IMR-90 (cell line): ENCODE results near the gene SAMD5. TPM values are rescaled to one million over a fixed set of nuclear protein-coding genes. Genes with fewer than 3 reads are reported as not detected.

Experiments
- ATAC-seq: fragments of 200-7000 bp; cut with Tn5 transposase; 2 replicates; pipeline ENCODE4 v1.9.1; 2020; ENCODE audit warnings: low read depth, mild to moderate bottlenecking, moderate library complexity
- BruUV-seq: library from RNA; stranded (reverse); fragments of 400-500 nt; replicated peaks from 2 replicates; lab custom pipeline; 2021; lab: Mats Ljungman, UMichigan
- CTCF ChIA-PET: fragments of 300-600 bp; formaldehyde crosslinking; extraction: SDS; loops from one replicate; lab custom pipeline; 2021; ENCODE audit warnings: antibody characterized with exemption; lab: Yijun Ruan, JAX
- POLR2A ChIA-PET: fragments of 300-600 bp; sonication (Branson Sonifier 250); formaldehyde crosslinking; loops from one replicate; lab custom pipeline; 2022; ENCODE audit warnings: antibody characterized with exemption; ENCODE audit not compliant: unreplicated experiment; lab: Charles Lee
- DNase-seq: peaks from one replicate; pipeline ENCODE4 v3.0.0; 2013
- H2AFZ ChIP-seq: replicated peaks from 2 replicates; pipeline ENCODE3; 2013; ENCODE audit warnings: low read length, mild to moderate bottlenecking; ENCODE audit not compliant: poor library complexity
- H2AK5ac ChIP-seq: 2 replicates; pipeline ENCODE4 v1.6.1; 2013; ENCODE audit warnings: low read depth, low read length, inconsistent platforms
- H2AK9ac ChIP-seq: replicated peaks from 2 replicates; pipeline ENCODE3; 2013; ENCODE audit warnings: mild to moderate bottlenecking, low read depth, low read length, moderate library complexity; ENCODE audit not compliant: poor library complexity
- H2BK120ac ChIP-seq: 2 replicates; pipeline ENCODE4 v1.6.1; 2013; ENCODE audit warnings: low read depth, low read length, inconsistent platforms
- H2BK15ac ChIP-seq: 3 replicates; pipeline ENCODE4 v1.6.1; 2013; ENCODE audit warnings: low read depth, low read length, inconsistent platforms
- H2BK20ac ChIP-seq: 2 replicates; pipeline ENCODE4 v1.6.1; 2013; ENCODE audit warnings: low read depth, mild to moderate bottlenecking, inconsistent platforms, low read length, moderate library complexity
- H2BK5ac ChIP-seq: 2 replicates; pipeline ENCODE4 v1.6.1; 2013; ENCODE audit warnings: mild to moderate bottlenecking, low read depth, low read length, inconsistent platforms; ENCODE audit not compliant: poor library complexity, severe bottlenecking
- H3K14ac ChIP-seq: replicated peaks from 2 replicates; pipeline ENCODE4 v1.6.1; 2013; ENCODE audit warnings: low read depth, low read length, inconsistent platforms
- H3K18ac ChIP-seq: 2 replicates; pipeline ENCODE4 v1.6.1; 2013; ENCODE audit warnings: low read depth, low read length, control low read depth
- H3K23ac ChIP-seq: 2 replicates; pipeline ENCODE4 v1.6.1; 2013; ENCODE audit warnings: low read depth, low read length, inconsistent platforms
- H3K27ac ChIP-seq: 2 replicates; pipeline ENCODE4 v1.5.1; 2013; ENCODE audit warnings: mild to moderate bottlenecking, control low read depth, low read length; ENCODE audit not compliant: insufficient read depth
- H3K27me3 ChIP-seq: 2 replicates; pipeline ENCODE4 v1.6.1; 2013; ENCODE audit warnings: low read length; ENCODE audit not compliant: control insufficient read depth, insufficient read depth
- H3K36me3 ChIP-seq: 2 replicates; pipeline ENCODE4 v1.6.1; 2013; ENCODE audit warnings: low read length, mixed read lengths; ENCODE audit not compliant: control insufficient read depth, insufficient read depth
- H3K4ac ChIP-seq: 2 replicates; pipeline ENCODE4 v1.6.1; 2013; ENCODE audit warnings: low read depth, low read length, inconsistent platforms
- H3K4me1 ChIP-seq: 2 replicates; pipeline ENCODE4 v1.6.1; 2013; ENCODE audit warnings: low read length, mixed read lengths; ENCODE audit not compliant: control insufficient read depth, insufficient read depth
- H3K4me2 ChIP-seq: 2 replicates; pipeline ENCODE4 v1.6.1; 2013; ENCODE audit warnings: low read depth, mild to moderate bottlenecking, control low read depth, low read length, moderate library complexity
- H3K4me3 ChIP-seq: 2 replicates; pipeline ENCODE4 v1.5.1; 2013; ENCODE audit warnings: low read depth, mild to moderate bottlenecking, control low read depth, low read length, moderate library complexity; ENCODE audit not compliant: insufficient read depth
- H3K56ac ChIP-seq: 2 replicates; pipeline ENCODE4 v1.6.1; 2013; ENCODE audit warnings: low read length, inconsistent platforms; ENCODE audit not compliant: insufficient read depth; ENCODE audit errors: extremely low read depth
- H3K79me1 ChIP-seq, 2 experiments: 2 replicates each; pipeline ENCODE4 v1.6.1; 2013; ENCODE audit warnings: low read length in 2 of 2, inconsistent platforms in 1 of 2, low read depth in 1 of 2
- H3K9ac ChIP-seq: 2 replicates; pipeline ENCODE4 v1.6.1; 2013; ENCODE audit warnings: low read depth, low read length, control low read depth
- H3K9me1 ChIP-seq: 2 replicates; pipeline ENCODE4 v1.6.1; 2013; ENCODE audit warnings: low read length, inconsistent platforms; ENCODE audit not compliant: insufficient read depth
- H3K9me3 ChIP-seq: 2 replicates; pipeline ENCODE4 v1.6.1; 2013; ENCODE audit warnings: low read length; ENCODE audit not compliant: control insufficient read depth, insufficient read depth
- H4K20me1 ChIP-seq: 2 replicates; pipeline ENCODE4 v1.6.1; 2013; ENCODE audit warnings: low read length, inconsistent platforms; ENCODE audit not compliant: insufficient read depth
- H4K5ac ChIP-seq: 2 replicates; pipeline ENCODE4 v1.6.1; 2013; ENCODE audit warnings: mild to moderate bottlenecking, low read depth, low read length, control low read depth
- H4K8ac ChIP-seq, 2 experiments: 2 replicates each; pipeline ENCODE4 v1.6.1; 2013; ENCODE audit warnings: low read depth in 2 of 2, low read length in 2 of 2, control low read depth in 1 of 2, inconsistent platforms in 1 of 2
- H4K91ac ChIP-seq: 2 replicates; pipeline ENCODE4 v1.6.1; 2013; ENCODE audit warnings: low read depth, low read length, inconsistent platforms; ENCODE audit not compliant: insufficient read depth
- BHLHE40 ChIP-seq: fragments of 150-350 bp; IDR thresholded peaks from 2 replicates; pipeline ENCODE4 v1.6.1; 2016; ENCODE audit warnings: mild to moderate bottlenecking, low read depth, low read length
- CHD1 ChIP-seq: IDR thresholded peaks from 2 replicates; pipeline ENCODE4 v1.6.1; 2012; ENCODE audit warnings: low read depth, low read length, improper control_type of control experiment
- CTCF ChIP-seq: conservative IDR thresholded peaks from 2 replicates; pipeline ENCODE4 v1.5.1; 2012; ENCODE audit warnings: mild to moderate bottlenecking, low read depth, low read length, improper control_type of control experiment
- ELK1 ChIP-seq: fragments of 150-350 bp; IDR thresholded peaks from 2 replicates; pipeline ENCODE4 v1.6.1; 2016; ENCODE audit warnings: low read depth, mild to moderate bottlenecking, low read length, moderate library complexity, borderline replicate concordance
- FOS ChIP-seq: fragments of 150-350 bp; IDR thresholded peaks from 2 replicates; pipeline ENCODE4 v1.6.1; 2016; ENCODE audit warnings: low read depth, low read length
- MAZ ChIP-seq: IDR thresholded peaks from 2 replicates; pipeline ENCODE4 v1.6.1; 2012; ENCODE audit warnings: low read depth, mild to moderate bottlenecking, low read length, improper control_type of control experiment, moderate library complexity, borderline replicate concordance
- MXI1 ChIP-seq: IDR thresholded peaks from 2 replicates; pipeline ENCODE4 v1.6.1; 2012; ENCODE audit warnings: low read depth, mild to moderate bottlenecking, low read length, moderate library complexity, borderline replicate concordance
- POLR2A ChIP-seq: IDR thresholded peaks from 2 replicates; pipeline ENCODE4 v1.6.1; 2012; ENCODE audit warnings: mild to moderate bottlenecking, low read depth, low read length
- RCOR1 ChIP-seq: IDR thresholded peaks from 2 replicates; pipeline ENCODE4 v1.6.1; 2012; ENCODE audit warnings: mild to moderate bottlenecking, low read length, improper control_type of control experiment; ENCODE audit not compliant: insufficient replicate concordance
- whole genome bisulfite sequencing, 2 experiments: methylation state at CpG; one replicate each; pipeline versions ENCODE4 v1.1.5 to v1.1.7; 2013; ENCODE audit warnings: missing lambda C conversion rate in 2 of 2; ENCODE audit not compliant: insufficient read length in 1 of 2; ENCODE audit errors: extremely low coverage in 2 of 2; 5-methylcytosine and 5-hydroxymethylcytosine counted together
- dilution Hi-C: fragments of 300-500 bp; cut with HindIII; formaldehyde crosslinking; loops from one replicate; pipeline ENCODE4 v1.14.3; 2018; ENCODE audit warnings: low sequenced_read_pairs; ENCODE audit not compliant: unreplicated experiment
- in situ Hi-C: fragments of 300-500 bp; cut with MboI; formaldehyde crosslinking; loops from 3 replicates; pipeline ENCODE4 v1.14.3; 2019; ENCODE audit warnings: low sequenced_read_pairs, inconsistent platforms, mixed read lengths
- intact Hi-C: fragments of 100-400 bp; cut with micrococcal nuclease; formaldehyde crosslinking; loops from 2 replicates; pipeline ENCODE4 v1.10.0; 2022
- polyA plus RNA-seq, 3 experiments: library from polyadenylated mRNA; depleted of rRNA; stranded (reverse); fragments of >200 nt; gene quantifications; 2 replicates each; pipeline ENCODE4 v1.2.3, GENCODE V29; 2012; ENCODE audit warnings: low replicate concordance in 1 of 3
- total RNA-seq: library from RNA; depleted of rRNA; stranded (reverse); fragments of >200 nt; gene quantifications from 2 replicates; pipeline ENCODE4 v1.2.3, GENCODE V29; 2012

SAMD5 gene
- total and polyA plus RNA-seq, 2 of the 4 experiments (the other 2 are of a cell fraction): 1.0 to 1.6 TPM

- H4K20me1 ChIP-seq: no peaks in the 10 kb centered on the region
- H2BK5ac ChIP-seq: no peak overlapping the region
- DNase-seq (no peak), ATAC-seq (no peak)
- H3K27me3 ChIP-seq: 0 out of 2 replicates have a peak, but pooled peaks cover 2% of the 10 kb centered on the region
- no peak for TF ChIP-seq POLR2A
- TF ChIP-seq ELK1: no peak
- TF ChIP-seq BHLHE40: no peak
- TF ChIP-seq CHD1: no peak
- TF ChIP-seq MAZ: no peak
- no peak for TF ChIP-seq MXI1
- TF ChIP-seq RCOR1: no peak
- TF ChIP-seq FOS: no peak
- TF ChIP-seq CTCF: no peak
- H2AK5ac ChIP-seq: no peak overlapping the region
- in situ Hi-C loops: no loop called here
- H2BK15ac ChIP-seq: no peak overlapping the region
- H2BK20ac ChIP-seq: no peak overlapping the region
- H3K23ac ChIP-seq: no peak overlapping the region
- no peak overlapping the region for H3K4me3 ChIP-seq
- ChIA-PET POLR2A (no interaction called here), CTCF (no interaction called here)
- H3K27ac ChIP-seq: no peak overlapping the region
- dilution Hi-C loops: no loop called here
- H2AK9ac ChIP-seq: no peak overlapping the region
- H3K79me1 ChIP-seq: no peaks in the 10 kb centered on the region
- H3K9me1 ChIP-seq: no peaks in the 10 kb centered on the region
- no peaks in the 10 kb centered on the region for H3K4me1 ChIP-seq
- H3K9ac ChIP-seq: no peak overlapping the region
- no peak overlapping the region for H3K4me2 ChIP-seq
- no peak overlapping the region for H3K14ac ChIP-seq
- H3K18ac ChIP-seq: no peak overlapping the region
- H4K5ac ChIP-seq: no peak overlapping the region
- H3K36me3 ChIP-seq: no peaks in the 10 kb centered on the region
- no peak overlapping the region for H2BK120ac ChIP-seq
- no peak overlapping the region for H4K8ac ChIP-seq
- H3K4ac ChIP-seq: no peak overlapping the region
- no peak overlapping the region for H4K91ac ChIP-seq
- no peaks in the 10 kb centered on the region for H3K9me3 ChIP-seq
- H3K56ac ChIP-seq: no peak overlapping the region
- H2AFZ ChIP-seq: no peak overlapping the region
- BruUV-seq: no TSS peak
- intact Hi-C loops: no loop called here
- no CpG with 5 or more reads among the region's 1 CpG for WGBS, 2 experiments
Measured at GRCh38 chr6:147459780-147460179, 48.7 kb upstream of the SAMD5 start.
